Endothelial cell of umbilical vein (primary cell): Measurements from ENCODE around the gene STK39. TPM values are rescaled to one million over a fixed set of nuclear protein-coding genes. Genes with fewer than 3 reads are reported as not detected.

Experiments
- BruUV-seq: library from RNA; stranded (reverse); fragments of 400-500 nt; replicated peaks from 2 replicates; lab custom pipeline; 2021; lab: Mats Ljungman, UMichigan
- CTCF ChIA-PET: fragments of 300-600, 350-600 bp; sonication (Branson Sonifier 250); formaldehyde crosslinking; loops from one replicate; lab custom pipeline; 2021; ENCODE audit warnings: antibody characterized with exemption, inconsistent platforms; lab: Charles Lee
- POLR2A ChIA-PET: fragments of 300-600, 350-600 bp; sonication (Branson Sonifier 250); formaldehyde crosslinking; loops from one replicate; lab custom pipeline; 2021; ENCODE audit warnings: antibody characterized with exemption, inconsistent platforms; lab: Charles Lee
- DNase-seq: peaks from one replicate; pipeline ENCODE4 v3.0.0-alpha.2; 2011; ENCODE audit warnings: low read depth, low spot score
- FAIRE-seq: peaks from 2 replicates; lab custom pipeline; 2011; peaks lifted over from hg19 to GRCh38; lab: Jason Lieb, UNC
- H2AFZ ChIP-seq: 2 replicates; pipeline ENCODE4 v1.6.0; 2012; ENCODE audit warnings: low read depth, low read length, control low read depth, inconsistent platforms
- H3K27ac ChIP-seq: 2 replicates; pipeline ENCODE4 v1.5.1; 2011; ENCODE audit warnings: low read depth, mild to moderate bottlenecking, control low read depth, low read length, moderate library complexity; ENCODE audit not compliant: insufficient read depth
- H3K27me3 ChIP-seq, 2 experiments: 2 replicates each; pipeline versions ENCODE4 v1.6.0 to v1.6.1; 2011; ENCODE audit warnings: low read length in 2 of 2, mixed read lengths in 1 of 2; ENCODE audit not compliant: control insufficient read depth in 2 of 2, insufficient read depth in 2 of 2
- H3K36me3 ChIP-seq, 2 experiments: 2 replicates in 1 of 2; 3 replicates in 1 of 2; pipeline ENCODE4 v1.5.1; 2011; ENCODE audit warnings: low read length in 2 of 2, mild to moderate bottlenecking in 1 of 2, moderate library complexity in 1 of 2; ENCODE audit not compliant: control insufficient read depth in 2 of 2, insufficient read depth in 2 of 2; ENCODE audit errors: extremely low read depth in 1 of 2
- H3K4me1 ChIP-seq: 3 replicates; pipeline ENCODE4 v1.5.1; 2011; ENCODE audit warnings: mild to moderate bottlenecking, low read length; ENCODE audit not compliant: control insufficient read depth, insufficient read depth; ENCODE audit errors: extremely low read depth
- H3K4me2 ChIP-seq: 2 replicates; pipeline ENCODE4 v1.6.1; 2011; ENCODE audit warnings: low read length, control low read depth, mixed read lengths; ENCODE audit not compliant: insufficient read depth
- H3K4me3 ChIP-seq, 3 experiments: fragments of 200-600 bp in 1 of 3; sonication (generic), shearing (Covaris generic) in 1 of 3; replicated peaks in 1 of 3; 2 replicates each; pipeline ENCODE4 v1.5.1; 2011 to 2016; ENCODE audit warnings: control low read depth in 3 of 3, low read length in 3 of 3, mild to moderate bottlenecking in 2 of 3, inconsistent platforms in 1 of 3, low read depth in 1 of 3, moderate library complexity in 1 of 3; ENCODE audit not compliant: insufficient read depth in 1 of 3
- H3K79me2 ChIP-seq: 2 replicates; pipeline ENCODE4 v1.6.0; 2012; ENCODE audit warnings: low read length, inconsistent platforms; ENCODE audit not compliant: control insufficient read depth, insufficient read depth
- H3K9ac ChIP-seq: replicated peaks from 2 replicates; pipeline ENCODE3; 2011; ENCODE audit warnings: low read length, control low read depth; ENCODE audit not compliant: insufficient read depth; ENCODE audit errors: extremely low read depth
- H3K9me1 ChIP-seq: replicated peaks from 3 replicates; pipeline ENCODE4 v1.6.0; 2011; ENCODE audit warnings: mild to moderate bottlenecking, low read length; ENCODE audit not compliant: control insufficient read depth, insufficient read depth; ENCODE audit errors: extremely low read depth
- H3K9me3 ChIP-seq: replicated peaks from 2 replicates; pipeline ENCODE4 v1.5.1; 2012; ENCODE audit warnings: low read length, inconsistent platforms; ENCODE audit not compliant: control insufficient read depth, insufficient read depth
- H4K20me1 ChIP-seq: replicated peaks from 2 replicates; pipeline ENCODE3; 2011; ENCODE audit warnings: mild to moderate bottlenecking, low read length; ENCODE audit not compliant: control insufficient read depth, insufficient read depth; ENCODE audit errors: extremely low read depth
- CTCF ChIP-seq, 2 donors: IDR thresholded peaks; 1 replicate in 1 of 2; 2 replicates in 1 of 2; pipeline ENCODE4 v1.5.1; 2011; ENCODE audit warnings: low read length in 2 of 2, mild to moderate bottlenecking in 2 of 2, moderate library complexity in 2 of 2, control low read depth in 1 of 2, inconsistent platforms in 1 of 2, low read depth in 1 of 2; ENCODE audit not compliant: insufficient read depth in 1 of 2; ENCODE audit errors: extremely low read depth in 1 of 2
- EZH2 ChIP-seq: IDR thresholded peaks from 2 replicates; pipeline ENCODE4 v1.6.1; 2012; ENCODE audit warnings: borderline replicate concordance, low read depth, mild to moderate bottlenecking, moderate library complexity, low read length, inconsistent platforms; ENCODE audit not compliant: severe bottlenecking
- FOS ChIP-seq: IDR thresholded peaks from 2 replicates; pipeline ENCODE4 v1.6.1; 2011; ENCODE audit warnings: mild to moderate bottlenecking, low read length, moderate library complexity, borderline replicate concordance; ENCODE audit not compliant: insufficient read depth
- GATA2 ChIP-seq: IDR thresholded peaks from 2 replicates; pipeline ENCODE4 v1.7.0; 2011; ENCODE audit warnings: low read depth, mild to moderate bottlenecking, moderate library complexity, mixed read lengths, low read length; ENCODE audit not compliant: insufficient read length, insufficient read depth
- JUN ChIP-seq: IDR thresholded peaks from 2 replicates; pipeline ENCODE4 v1.6.1; 2011; ENCODE audit warnings: borderline replicate concordance, low read depth; ENCODE audit not compliant: insufficient read length, insufficient read depth
- MAX ChIP-seq: IDR thresholded peaks from 2 replicates; pipeline ENCODE4 v1.6.1; 2011; ENCODE audit not compliant: insufficient read depth, insufficient read length
- MYC ChIP-seq: IDR thresholded peaks from one replicate; pipeline ENCODE4 v1.6.1; 2011; ENCODE audit warnings: mild to moderate bottlenecking, low read depth, low read length
- POLR2A ChIP-seq: IDR thresholded peaks from 2 replicates; pipeline ENCODE4 v1.6.1; 2012; ENCODE audit warnings: low read depth, mild to moderate bottlenecking, control low read depth, low read length
- POLR2AphosphoS5 ChIP-seq: IDR thresholded peaks from 2 replicates; pipeline ENCODE4 v1.6.1; 2012; ENCODE audit warnings: low read depth, mild to moderate bottlenecking, control low read depth, low read length, moderate library complexity; ENCODE audit not compliant: insufficient read depth
- dilution Hi-C: fragments of 300-500 bp; cut with MboI; formaldehyde crosslinking; loops from one replicate; pipeline ENCODE4 v1.15.0; 2019; ENCODE audit warnings: low sequenced_read_pairs; ENCODE audit not compliant: extremely low pct_ligation_motif_present
- intact Hi-C: fragments of 100-400 bp; cut with micrococcal nuclease; formaldehyde crosslinking; loops from one replicate; pipeline ENCODE4 v1.10.0; 2022
- polyA plus RNA-seq, 4 experiments: library from polyadenylated mRNA; depleted of rRNA in 3 of 4; stranded (reverse) in 3 of 4; unstranded in 1 of 4; fragments of >200 nt; gene quantifications; 2 replicates each; pipeline versions ENCODE4 v1.2.1 to v1.2.3, GENCODE V29; 2011 to 2012; ENCODE audit warnings: missing spikeins in 1 of 4
- total RNA-seq: library from RNA; stranded (reverse); gene quantifications from 2 replicates; pipeline ENCODE4 v1.2.3, GENCODE V29; 2021

STK39 gene
- total and polyA plus RNA-seq, 2 donors (not counting 3 experiments of a cell fraction or from before 2014, with no cell fraction given): 4.6 to 13.1 TPM

GRCh38 chr2:168198476-168199207, 48.8 kb downstream of the STK39 start:
- H3K79me2 ChIP-seq: peaks cover 6% of the 10 kb centered on the region
- no peaks in the 10 kb centered on the region for H4K20me1 ChIP-seq
- FAIRE-seq (no peak), DNase-seq (no peak)
- no peaks in the 10 kb centered on the region for H3K9me1 ChIP-seq
- H3K27ac ChIP-seq: no peak overlapping the region
- peaks cover under 1% of the 10 kb centered on the region for H3K4me1 ChIP-seq
- no peak for TF ChIP-seq MAX
- TF ChIP-seq POLR2AphosphoS5: no peak
- TF ChIP-seq GATA2: no peak
- TF ChIP-seq FOS: peak; percentile 12
- no peak for TF ChIP-seq EZH2
- no peak for TF ChIP-seq POLR2A
- POLR2A ChIA-PET: no interaction called here
- H3K9ac ChIP-seq: no peak overlapping the region
- CTCF ChIA-PET: no interaction called here
- BruUV-seq: no TSS peak
- no peak overlapping the region for H3K4me2 ChIP-seq
- intact Hi-C loops: no loop called here
- no peak overlapping the region for H2AFZ ChIP-seq
- no peaks in the 10 kb centered on the region for H3K9me3 ChIP-seq
- no peaks in the 10 kb centered on the region for H3K27me3 ChIP-seq
- no peaks in the 10 kb centered on the region for H3K36me3 ChIP-seq
- no peak overlapping the region for H3K4me3 ChIP-seq
- dilution Hi-C loops: no loop called here

- H3K27me3 ChIP-seq: no peaks in the 10 kb centered on the region
- POLR2A ChIA-PET: no interaction called here
- intact Hi-C loops (no loop called here), dilution Hi-C loops (no loop called here)
- peaks cover 14% of the 10 kb centered on the region for H3K4me1 ChIP-seq
- H3K9me1 ChIP-seq: no peaks in the 10 kb centered on the region
- no peak overlapping the region for H3K4me2 ChIP-seq
- H3K79me2 ChIP-seq: peaks cover 6% of the 10 kb centered on the region
- H3K4me3 ChIP-seq: no peak overlapping the region
- FAIRE-seq (no peak), DNase-seq (no peak)
- H4K20me1 ChIP-seq: no peaks in the 10 kb centered on the region
- BruUV-seq: no TSS peak
- no peak for TF ChIP-seq POLR2A
- no peak for TF ChIP-seq GATA2
- no peak for TF ChIP-seq POLR2AphosphoS5
- no peak for TF ChIP-seq EZH2
- TF ChIP-seq MAX: no peak
- no peak for TF ChIP-seq CTCF (IDR thresholded peaks at IDR 0.05; ENCODE audit: extremely low read depth in 1 of 2, insufficient read depth in 1 of 2, low read depth in 1 of 2, low read length in 2 of 2)
- TF ChIP-seq MYC: no peak
- TF ChIP-seq JUN: no peak
- no peak for TF ChIP-seq FOS
- H3K9ac ChIP-seq: no peak overlapping the region
- CTCF ChIA-PET: interaction anchor here (0.9 kb wide), 1 partner anchor 12 kb away, joined by 3 read pairs; no protein-coding TSS in a partner anchor
- no peaks in the 10 kb centered on the region for H3K36me3 ChIP-seq
- no peak overlapping the region for H3K27ac ChIP-seq
- no peak overlapping the region for H2AFZ ChIP-seq
- no peaks in the 10 kb centered on the region for H3K9me3 ChIP-seq
Observed at GRCh38 chr2:168196764-168197180, 50.6 kb downstream of the STK39 start.
